ENCODE results near the gene IGSF23.
"Not testable (repeated sequence)": the region's sequence is repeated elsewhere in the genome, so short reads cannot be mapped to it uniquely, and the experiment has no call there.

Gene IGSF23

GRCh38 chr19:44661904-44662303 is 48.5 kb downstream of the IGSF23 start:
- DNase-seq, result no peak
- Histone ChIP-seq H3K9me3 (ENCODE audit: control insufficient read depth, low read length) (no peaks in the 10 kb centered on the region), H3K4me3 (ENCODE audit: insufficient read depth, low read depth, low read length, poor library complexity, severe bottlenecking) (no peak overlapping the region), H3K27ac (ENCODE audit: insufficient read depth, low read length, poor library complexity, severe bottlenecking) (no peak overlapping the region), H3K36me3 (ENCODE audit: control insufficient read depth, insufficient read depth, low read length) (no peaks in the 10 kb centered on the region), H3K27me3 (replicated peaks; ENCODE audit: control insufficient read depth, insufficient read depth, low read length, poor library complexity, severe bottlenecking) (no peaks in the 10 kb centered on the region), H3K4me1 (ENCODE audit: control insufficient read depth, insufficient read depth, low read length, poor library complexity, severe bottlenecking) (no peaks in the 10 kb centered on the region)

GRCh38 chr19:44662691-44663385 is 49.5 kb downstream of the IGSF23 start:
- H3K27ac ChIP-seq (ENCODE audit: insufficient read depth, low read length, poor library complexity, severe bottlenecking), result no peak overlapping the region
- no peaks in the 10 kb centered on the region for H3K4me1 ChIP-seq (ENCODE audit: control insufficient read depth, insufficient read depth, low read length, poor library complexity, severe bottlenecking)
- no peak for DNase-seq
- no peak overlapping the region for H3K4me3 ChIP-seq (ENCODE audit: insufficient read depth, low read depth, low read length, poor library complexity, severe bottlenecking)
- no peaks in the 10 kb centered on the region for H3K27me3 ChIP-seq (replicated peaks; ENCODE audit: control insufficient read depth, insufficient read depth, low read length, poor library complexity, severe bottlenecking)
- no peaks in the 10 kb centered on the region for H3K9me3 ChIP-seq (ENCODE audit: control insufficient read depth, low read length)
- no peaks in the 10 kb centered on the region for H3K36me3 ChIP-seq (ENCODE audit: control insufficient read depth, insufficient read depth, low read length)

- Histone ChIP-seq H3K4me1 (ENCODE audit: control insufficient read depth, insufficient read depth, low read length, poor library complexity, severe bottlenecking) (no peaks in the 10 kb centered on the region), H3K4me3 (ENCODE audit: insufficient read depth, low read depth, low read length, poor library complexity, severe bottlenecking) (no peak overlapping the region), H3K27ac (ENCODE audit: insufficient read depth, low read length, poor library complexity, severe bottlenecking) (no peak overlapping the region), H3K36me3 (ENCODE audit: control insufficient read depth, insufficient read depth, low read length) (no peaks in the 10 kb centered on the region), H3K9me3 (ENCODE audit: control insufficient read depth, low read length) (no peaks in the 10 kb centered on the region), H3K27me3 (replicated peaks; ENCODE audit: control insufficient read depth, insufficient read depth, low read length, poor library complexity, severe bottlenecking) (no peaks in the 10 kb centered on the region)
- DNase-seq, result no peak
Measured at GRCh38 chr19:44663996-44664395, 50.6 kb downstream of the IGSF23 start.

- Histone ChIP-seq H3K27me3 (replicated peaks; ENCODE audit: control insufficient read depth, insufficient read depth, low read length, poor library complexity, severe bottlenecking) (no peaks in the 10 kb centered on the region), H3K9me3 (ENCODE audit: control insufficient read depth, low read length) (no peaks in the 10 kb centered on the region), H3K4me1 (ENCODE audit: control insufficient read depth, insufficient read depth, low read length, poor library complexity, severe bottlenecking) (no peaks in the 10 kb centered on the region), H3K27ac (ENCODE audit: insufficient read depth, low read length, poor library complexity, severe bottlenecking) (no peak overlapping the region), H3K36me3 (ENCODE audit: control insufficient read depth, insufficient read depth, low read length) (no peaks in the 10 kb centered on the region), H3K4me3 (ENCODE audit: insufficient read depth, low read depth, low read length, poor library complexity, severe bottlenecking) (no peak overlapping the region)
- no peak for DNase-seq
Measured at GRCh38 chr19:44664976-44665375, 51.6 kb downstream of the IGSF23 start.

GRCh38 chr19:44666852-44667556 is 53.6 kb downstream of the IGSF23 start:
- no peak for DNase-seq
- Histone ChIP-seq H3K9me3 (ENCODE audit: control insufficient read depth, low read length) (no peaks in the 10 kb centered on the region), H3K4me3 (ENCODE audit: insufficient read depth, low read depth, low read length, poor library complexity, severe bottlenecking) (no peak overlapping the region), H3K36me3 (ENCODE audit: control insufficient read depth, insufficient read depth, low read length) (no peaks in the 10 kb centered on the region), H3K27ac (ENCODE audit: insufficient read depth, low read length, poor library complexity, severe bottlenecking) (no peak overlapping the region), H3K4me1 (ENCODE audit: control insufficient read depth, insufficient read depth, low read length, poor library complexity, severe bottlenecking) (no peaks in the 10 kb centered on the region), H3K27me3 (replicated peaks; ENCODE audit: control insufficient read depth, insufficient read depth, low read length, poor library complexity, severe bottlenecking) (no peaks in the 10 kb centered on the region)

- no peak for DNase-seq
- H3K36me3 ChIP-seq (ENCODE audit: control insufficient read depth, insufficient read depth, low read length), result no peaks in the 10 kb centered on the region
- no peak overlapping the region for H3K4me3 ChIP-seq (ENCODE audit: insufficient read depth, low read depth, low read length, poor library complexity, severe bottlenecking)
- no peaks in the 10 kb centered on the region for H3K4me1 ChIP-seq (ENCODE audit: control insufficient read depth, insufficient read depth, low read length, poor library complexity, severe bottlenecking)
- no peak overlapping the region for H3K27ac ChIP-seq (ENCODE audit: insufficient read depth, low read length, poor library complexity, severe bottlenecking)
- no peaks in the 10 kb centered on the region for H3K9me3 ChIP-seq (ENCODE audit: control insufficient read depth, low read length)
- no peaks in the 10 kb centered on the region for H3K27me3 ChIP-seq (replicated peaks; ENCODE audit: control insufficient read depth, insufficient read depth, low read length, poor library complexity, severe bottlenecking)
Measured at GRCh38 chr19:44668985-44669764, 55.8 kb downstream of the IGSF23 start.

GRCh38 chr19:44670027-44670426 is 56.7 kb downstream of the IGSF23 start:
- H3K4me3 ChIP-seq (ENCODE audit: insufficient read depth, low read depth, low read length, poor library complexity, severe bottlenecking); H3K36me3 ChIP-seq (ENCODE audit: control insufficient read depth, insufficient read depth, low read length); H3K9me3 ChIP-seq (ENCODE audit: control insufficient read depth, low read length); H3K4me1 ChIP-seq (ENCODE audit: control insufficient read depth, insufficient read depth, low read length, poor library complexity, severe bottlenecking); H3K27me3 ChIP-seq (replicated peaks; ENCODE audit: control insufficient read depth, insufficient read depth, low read length, poor library complexity, severe bottlenecking); H3K27ac ChIP-seq (ENCODE audit: insufficient read depth, low read length, poor library complexity, severe bottlenecking); DNase-seq: not testable (repeated sequence)

- no peaks in the 10 kb centered on the region for H3K36me3 ChIP-seq (ENCODE audit: control insufficient read depth, insufficient read depth, low read length)
- H3K4me3 ChIP-seq (ENCODE audit: insufficient read depth, low read depth, low read length, poor library complexity, severe bottlenecking), result no peak within 1 kb of the TSS
- H3K27me3 ChIP-seq (replicated peaks; ENCODE audit: control insufficient read depth, insufficient read depth, low read length, poor library complexity, severe bottlenecking), result no peaks in the 10 kb centered on the region
- H3K9me3 ChIP-seq (ENCODE audit: control insufficient read depth, low read length), result no peaks in the 10 kb centered on the region
- no peaks in the 10 kb centered on the region for H3K4me1 ChIP-seq (ENCODE audit: control insufficient read depth, insufficient read depth, low read length, poor library complexity, severe bottlenecking)
- no peak within 1 kb of the TSS for H3K27ac ChIP-seq (ENCODE audit: insufficient read depth, low read length, poor library complexity, severe bottlenecking)
- DNase-seq, result no peak
Measured at GRCh38 chr19:44671400-44671799, 58.0 kb downstream of the IGSF23 start, which contains the start of gene CEACAM19. CEACAM19 (plus strand) TSS chr19:44671482; CDS start chr19:44671932, 450 bp downstream.

GRCh38 chr19:44672226-44672625 is 58.9 kb downstream of the IGSF23 start:
- Histone ChIP-seq H3K27ac (ENCODE audit: insufficient read depth, low read length, poor library complexity, severe bottlenecking) (no peak overlapping the region), H3K36me3 (ENCODE audit: control insufficient read depth, insufficient read depth, low read length) (no peaks in the 10 kb centered on the region), H3K27me3 (replicated peaks; ENCODE audit: control insufficient read depth, insufficient read depth, low read length, poor library complexity, severe bottlenecking) (no peaks in the 10 kb centered on the region), H3K9me3 (ENCODE audit: control insufficient read depth, low read length) (no peaks in the 10 kb centered on the region), H3K4me1 (ENCODE audit: control insufficient read depth, insufficient read depth, low read length, poor library complexity, severe bottlenecking) (no peaks in the 10 kb centered on the region), H3K4me3 (ENCODE audit: insufficient read depth, low read depth, low read length, poor library complexity, severe bottlenecking) (no peak overlapping the region)
- DNase-seq, result no peak

- no peak overlapping the region for H3K4me3 ChIP-seq (ENCODE audit: insufficient read depth, low read depth, low read length, poor library complexity, severe bottlenecking)
- no peak for DNase-seq
- H3K27me3 ChIP-seq (replicated peaks; ENCODE audit: control insufficient read depth, insufficient read depth, low read length, poor library complexity, severe bottlenecking), result no peaks in the 10 kb centered on the region
- no peaks in the 10 kb centered on the region for H3K4me1 ChIP-seq (ENCODE audit: control insufficient read depth, insufficient read depth, low read length, poor library complexity, severe bottlenecking)
- no peaks in the 10 kb centered on the region for H3K36me3 ChIP-seq (ENCODE audit: control insufficient read depth, insufficient read depth, low read length)
- H3K9me3 ChIP-seq (ENCODE audit: control insufficient read depth, low read length), result no peaks in the 10 kb centered on the region
- no peak overlapping the region for H3K27ac ChIP-seq (ENCODE audit: insufficient read depth, low read length, poor library complexity, severe bottlenecking)
Measured at GRCh38 chr19:44673510-44673909, 60.1 kb downstream of the IGSF23 start.
